ENCODE results near the gene TMEM150B.

Gene TMEM150B

GRCh38 chr19:55325172-55325571 is at the start of gene TMEM150B:
TSS of gene TMEM150B (minus strand) at chr19:55325341. CDS start at chr19:55321036, 4,305 bp downstream.
- no peak for DNase-seq (ENCODE audit: low read depth, low spot score)
- H3K27ac ChIP-seq = no peak within 1 kb of the TSS

- no peak overlapping the region for H3K27ac ChIP-seq
Observed at GRCh38 chr19:55373993-55374757, 49.0 kb upstream of the TMEM150B start.

GRCh38 chr19:55373306-55373992 is 48.3 kb upstream of the TMEM150B start:
- no peak overlapping the region for H3K27ac ChIP-seq
- DNase-seq (ENCODE audit: low read depth, low spot score) = no peak

More at GRCh38 chr19:55373993-55374757, 49.0 kb upstream of the TMEM150B start:
- no peak for DNase-seq (ENCODE audit: low read depth, low spot score)

GRCh38 chr19:55372316-55373081 is 47.4 kb upstream of the TMEM150B start:
- no peak for DNase-seq (ENCODE audit: low read depth, low spot score)
- H3K27ac ChIP-seq = no peak overlapping the region

GRCh38 chr19:55370305-55370988 is 45.3 kb upstream of the TMEM150B start, which contains the start of gene IL11:
TSS of gene IL11 (minus strand) at chr19:55370463. CDS start at chr19:55370310, 153 bp downstream.
- DNase-seq (ENCODE audit: low read depth, low spot score) = no peak
- H3K27ac ChIP-seq = peak within 1 kb of the TSS; percentile 42

- H3K27ac ChIP-seq = peak overlapping the region; percentile 42
- no peak for DNase-seq (ENCODE audit: low read depth, low spot score)
Observed at GRCh38 chr19:55369653-55370304, 44.6 kb upstream of the TMEM150B start.

- H3K27ac ChIP-seq = no peak overlapping the region
- DNase-seq (ENCODE audit: low read depth, low spot score) = no peak
Observed at GRCh38 chr19:55368701-55369563, 43.8 kb upstream of the TMEM150B start.

- no peak for DNase-seq (ENCODE audit: low read depth, low spot score)
Observed at GRCh38 chr19:55368106-55368505, 43.0 kb upstream of the TMEM150B start.

GRCh38 chr19:55366790-55367189 is 41.6 kb upstream of the TMEM150B start:
- DNase-seq (ENCODE audit: low read depth, low spot score) = no peak
- H3K27ac ChIP-seq = no peak overlapping the region

More at GRCh38 chr19:55368106-55368505, 43.0 kb upstream of the TMEM150B start:
- H3K27ac ChIP-seq = no peak overlapping the region

- no peak overlapping the region for H3K27ac ChIP-seq
- DNase-seq (ENCODE audit: low read depth, low spot score) = no peak
Observed at GRCh38 chr19:55365964-55366363, 40.8 kb upstream of the TMEM150B start.

GRCh38 chr19:55365245-55365644 is 40.1 kb upstream of the TMEM150B start:
- no peak overlapping the region for H3K27ac ChIP-seq
- no peak for DNase-seq (ENCODE audit: low read depth, low spot score)

- no peak for DNase-seq (ENCODE audit: low read depth, low spot score)
- no peak within 1 kb of the TSS for H3K27ac ChIP-seq
Observed at GRCh38 chr19:55362990-55363716, 38.0 kb upstream of the TMEM150B start, which contains the start of gene GARIN5B. TSS of gene GARIN5B (minus strand) at chr19:55363260. CDS start at chr19:55363066, 194 bp downstream.

- no peak for DNase-seq (ENCODE audit: low read depth, low spot score)
- no peak overlapping the region for H3K27ac ChIP-seq
Observed at GRCh38 chr19:55362174-55362989, 37.2 kb upstream of the TMEM150B start.

GRCh38 chr19:55360902-55361301 is 35.8 kb upstream of the TMEM150B start:
- H3K27ac ChIP-seq = no peak overlapping the region
- no peak for DNase-seq (ENCODE audit: low read depth, low spot score)

GRCh38 chr19:55358943-55359908 is 34.1 kb upstream of the TMEM150B start:
- H3K27ac ChIP-seq = no peak overlapping the region
- DNase-seq (ENCODE audit: low read depth, low spot score) = no peak

- DNase-seq (ENCODE audit: low read depth, low spot score) = no peak
- H3K27ac ChIP-seq = no peak overlapping the region
Observed at GRCh38 chr19:55358493-55358892, 33.4 kb upstream of the TMEM150B start.
